Gastroesophageal sphincter (tissue), 4 donors: ENCODE results near the gene PSMB7. TPM values are rescaled to one million over a fixed set of nuclear protein-coding genes. Genes with fewer than 3 reads are reported as not detected.

Experiments
- ATAC-seq: fragments of 150-250 bp; one replicate; pipeline ENCODE4 v1.9.1; 2016; ENCODE audit warnings: mild to moderate bottlenecking, moderate library complexity
- H3K27ac ChIP-seq, 4 donors: fragments of 200-600 bp; sonication (generic) in 3 of 4; 1 replicate in 3 of 4; 2 replicates in 1 of 4; pipeline ENCODE4 v1.5.1; 2016 to 2019
- H3K27me3 ChIP-seq: fragments of 200-600 bp; sonication (generic); one replicate; pipeline ENCODE4 v1.5.1; 2019
- H3K36me3 ChIP-seq, 2 donors: fragments of 200-600 bp; sonication (generic); one replicate each; pipeline ENCODE4 v1.5.1; 2019; ENCODE audit warnings: control low read depth in 1 of 2
- H3K4me1 ChIP-seq, 3 donors: fragments of 200-600 bp; sonication (generic); 1 replicate in 2 of 3; 2 replicates in 1 of 3; pipeline ENCODE4 v1.5.1; 2016 to 2019; ENCODE audit warnings: control low read depth in 2 of 3
- H3K4me3 ChIP-seq, 2 donors: fragments of 200-600 bp; sonication (generic); one replicate each; pipeline ENCODE4 v1.5.1; 2019; ENCODE audit warnings: mild to moderate bottlenecking in 1 of 2, moderate library complexity in 1 of 2
- H3K9me3 ChIP-seq, 3 donors: fragments of 200-600 bp; sonication (generic); one replicate each; pipeline ENCODE4 v1.5.1; 2017 to 2019; ENCODE audit warnings: control low read depth in 2 of 3
- CTCF ChIP-seq, 4 experiments: fragments of 200-600 bp in 2 of 4; fragments of 450-650 bp in 2 of 4; sonication (generic) in 1 of 4; IDR thresholded peaks; one replicate each; pipeline ENCODE4 v1.5.1; 2017 to 2019; ENCODE audit warnings: antibody characterized with exemption in 4 of 4, mild to moderate bottlenecking in 2 of 4, moderate library complexity in 2 of 4
- EP300 ChIP-seq: sonication (generic); formaldehyde crosslinking; IDR thresholded peaks from one replicate; pipeline ENCODE4 v1.6.1; 2017; ENCODE audit warnings: antibody characterized with exemption, mild to moderate bottlenecking
- POLR2A ChIP-seq, 2 donors: fragments of 450-650 bp; IDR thresholded peaks; one replicate each; pipeline ENCODE4 v1.6.1; 2017; ENCODE audit warnings: antibody characterized with exemption in 2 of 2, mild to moderate bottlenecking in 2 of 2, moderate library complexity in 1 of 2
- WGBS, 2 donors: methylation state at CpG; one replicate each; pipeline ENCODE4 v1.1.5; 2018; ENCODE audit warnings: low coverage in 1 of 2; 5-methylcytosine and 5-hydroxymethylcytosine counted together
- total RNA-seq, 4 donors: library from RNA; depleted of rRNA; stranded (reverse); fragments of >200 nt; gene quantifications; one replicate each; pipeline ENCODE4 v1.1.0, GENCODE V29; 2016

PSMB7 gene
- total RNA-seq, 4 donors from 2014 or later = 116 to 152 (median 144) TPM

- Histone ChIP-seq H3K4me3 (no peak overlapping the region), H3K27ac (no peak overlapping the region), H3K36me3 (peaks cover 0 to 44% of the 10 kb centered on the region in 2 donors), H3K4me1 (peaks cover 0 to 38% (median 0%) of the 10 kb centered on the region in 3 donors), H3K9me3 (no peaks in the 10 kb centered on the region), H3K27me3 (no peaks in the 10 kb centered on the region)
- TF ChIP-seq EP300 (no peak), POLR2A (IDR thresholded peaks at IDR 0.05) (no peak), CTCF (IDR thresholded peaks at IDR 0.05) (no peak)
- 67% methylated on average over 1 of the region's 14 CpGs; no CpG with 5 or more reads in 1 of the 2 donors for WGBS, 2 donors
- no peak for ATAC-seq
Observed at GRCh38 chr9:124303762-124304161, 111.5 kb downstream of the PSMB7 start.

Other genes with a start within 250 kb of the PSMB7 start
- 10 to 100 TPM; 13.2 to 31.7 (median 19.3) TPM for gene NEK6, start 157.5 kb downstream of the PSMB7 start, total RNA-seq
- gene ADGRD2, start 35.0 kb upstream of the PSMB7 start, total RNA-seq = not detected
- gene NR5A1, start 92.0 kb upstream of the PSMB7 start, total RNA-seq = not detected